Measurements from ENCODE around the gene SLC4A1. TPM values are rescaled to one million over a fixed set of nuclear protein-coding genes. Genes with fewer than 3 reads are reported as not detected.

The SLC4A1 gene
- total RNA-seq, 1 experiment from 2014 or later = not detected

DNA sequence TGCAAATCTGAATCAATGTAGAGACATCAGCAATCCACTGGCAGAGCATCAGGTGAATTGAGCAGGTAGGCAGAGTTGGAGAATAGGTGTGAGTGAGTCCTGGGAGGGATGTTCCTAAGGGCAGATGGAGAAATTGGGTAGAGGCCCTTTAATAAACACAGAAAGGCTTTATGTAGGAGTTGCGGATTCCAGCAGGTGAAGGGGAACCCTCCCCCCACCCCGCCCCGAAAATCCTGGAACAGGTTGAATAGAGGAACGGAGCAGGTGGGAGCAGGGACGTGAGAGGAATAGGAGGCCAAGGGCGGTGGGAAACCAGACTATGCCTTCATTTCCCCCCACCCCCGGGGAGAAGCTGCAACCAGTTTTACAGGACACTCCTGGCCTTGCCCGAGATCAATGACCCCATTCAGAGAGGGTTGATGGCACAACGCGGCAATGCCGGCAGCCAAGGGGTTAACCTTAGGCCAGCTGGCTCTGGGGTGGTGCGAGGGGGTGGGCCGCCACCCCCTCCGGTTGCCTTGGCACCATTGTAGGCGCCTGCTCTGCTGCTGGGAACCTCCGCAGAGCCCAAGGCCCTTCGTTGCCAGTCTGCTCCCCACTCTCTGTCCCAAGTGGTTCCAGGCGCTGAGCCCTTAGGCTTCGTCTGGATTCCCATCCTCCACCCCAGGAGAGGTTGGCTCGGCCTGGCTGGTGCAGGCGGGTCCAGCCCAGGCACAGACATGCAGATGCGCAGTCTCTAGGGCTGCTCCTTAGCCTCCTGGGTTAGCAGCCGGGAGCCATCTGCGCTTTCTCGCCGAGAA is 39.7 kb upstream of the SLC4A1 start (continued):
- TF ChIP-seq, protein P1, sequence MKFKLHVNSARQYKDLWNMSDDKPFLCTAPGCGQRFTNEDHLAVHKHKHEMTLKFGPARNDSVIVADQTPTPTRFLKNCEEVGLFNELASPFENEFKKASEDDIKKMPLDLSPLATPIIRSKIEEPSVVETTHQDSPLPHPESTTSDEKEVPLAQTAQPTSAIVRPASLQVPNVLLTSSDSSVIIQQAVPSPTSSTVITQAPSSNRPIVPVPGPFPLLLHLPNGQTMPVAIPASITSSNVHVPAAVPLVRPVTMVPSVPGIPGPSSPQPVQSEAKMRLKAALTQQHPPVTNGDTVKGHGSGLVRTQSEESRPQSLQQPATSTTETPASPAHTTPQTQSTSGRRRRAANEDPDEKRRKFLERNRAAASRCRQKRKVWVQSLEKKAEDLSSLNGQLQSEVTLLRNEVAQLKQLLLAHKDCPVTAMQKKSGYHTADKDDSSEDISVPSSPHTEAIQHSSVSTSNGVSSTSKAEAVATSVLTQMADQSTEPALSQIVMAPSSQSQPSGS (CRISPR knock-in tag; IDR thresholded peaks at IDR 0.05; ENCODE audit: borderline replicate concordance, low read depth) = no peak
- TF ChIP-seq TCF7 (CRISPR knock-in tag; IDR thresholded peaks at IDR 0.05; ENCODE audit: low read depth) = no peak
- TF ChIP-seq GABPB1 (CRISPR knock-in tag; IDR thresholded peaks at IDR 0.05) = no peak
- TF ChIP-seq NR1H2 (CRISPR knock-in tag; IDR thresholded peaks at IDR 0.05) = peak; percentile 43; the same call in 1 of the 2 replicates
- TF ChIP-seq, protein P2, sequence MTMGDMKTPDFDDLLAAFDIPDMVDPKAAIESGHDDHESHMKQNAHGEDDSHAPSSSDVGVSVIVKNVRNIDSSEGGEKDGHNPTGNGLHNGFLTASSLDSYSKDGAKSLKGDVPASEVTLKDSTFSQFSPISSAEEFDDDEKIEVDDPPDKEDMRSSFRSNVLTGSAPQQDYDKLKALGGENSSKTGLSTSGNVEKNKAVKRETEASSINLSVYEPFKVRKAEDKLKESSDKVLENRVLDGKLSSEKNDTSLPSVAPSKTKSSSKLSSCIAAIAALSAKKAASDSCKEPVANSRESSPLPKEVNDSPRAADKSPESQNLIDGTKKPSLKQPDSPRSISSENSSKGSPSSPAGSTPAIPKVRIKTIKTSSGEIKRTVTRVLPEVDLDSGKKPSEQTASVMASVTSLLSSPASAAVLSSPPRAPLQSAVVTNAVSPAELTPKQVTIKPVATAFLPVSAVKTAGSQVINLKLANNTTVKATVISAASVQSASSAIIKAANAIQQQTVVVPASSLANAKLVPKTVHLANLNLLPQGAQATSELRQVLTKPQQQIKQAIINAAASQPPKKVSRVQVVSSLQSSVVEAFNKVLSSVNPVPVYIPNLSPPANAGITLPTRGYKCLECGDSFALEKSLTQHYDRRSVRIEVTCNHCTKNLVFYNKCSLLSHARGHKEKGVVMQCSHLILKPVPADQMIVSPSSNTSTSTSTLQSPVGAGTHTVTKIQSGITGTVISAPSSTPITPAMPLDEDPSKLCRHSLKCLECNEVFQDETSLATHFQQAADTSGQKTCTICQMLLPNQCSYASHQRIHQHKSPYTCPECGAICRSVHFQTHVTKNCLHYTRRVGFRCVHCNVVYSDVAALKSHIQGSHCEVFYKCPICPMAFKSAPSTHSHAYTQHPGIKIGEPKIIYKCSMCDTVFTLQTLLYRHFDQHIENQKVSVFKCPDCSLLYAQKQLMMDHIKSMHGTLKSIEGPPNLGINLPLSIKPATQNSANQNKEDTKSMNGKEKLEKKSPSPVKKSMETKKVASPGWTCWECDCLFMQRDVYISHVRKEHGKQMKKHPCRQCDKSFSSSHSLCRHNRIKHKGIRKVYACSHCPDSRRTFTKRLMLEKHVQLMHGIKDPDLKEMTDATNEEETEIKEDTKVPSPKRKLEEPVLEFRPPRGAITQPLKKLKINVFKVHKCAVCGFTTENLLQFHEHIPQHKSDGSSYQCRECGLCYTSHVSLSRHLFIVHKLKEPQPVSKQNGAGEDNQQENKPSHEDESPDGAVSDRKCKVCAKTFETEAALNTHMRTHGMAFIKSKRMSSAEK (CRISPR knock-in tag; IDR thresholded peaks at IDR 0.05; ENCODE audit: borderline replicate concordance) = no peak
- no peak for TF ChIP-seq ZNF232 (CRISPR knock-in tag; IDR thresholded peaks at IDR 0.05)
- TF ChIP-seq NFYB (CRISPR knock-in tag; conservative IDR thresholded peaks at IDR 0.05; ENCODE audit: low read depth) = no peak
- TF ChIP-seq, protein P3, sequence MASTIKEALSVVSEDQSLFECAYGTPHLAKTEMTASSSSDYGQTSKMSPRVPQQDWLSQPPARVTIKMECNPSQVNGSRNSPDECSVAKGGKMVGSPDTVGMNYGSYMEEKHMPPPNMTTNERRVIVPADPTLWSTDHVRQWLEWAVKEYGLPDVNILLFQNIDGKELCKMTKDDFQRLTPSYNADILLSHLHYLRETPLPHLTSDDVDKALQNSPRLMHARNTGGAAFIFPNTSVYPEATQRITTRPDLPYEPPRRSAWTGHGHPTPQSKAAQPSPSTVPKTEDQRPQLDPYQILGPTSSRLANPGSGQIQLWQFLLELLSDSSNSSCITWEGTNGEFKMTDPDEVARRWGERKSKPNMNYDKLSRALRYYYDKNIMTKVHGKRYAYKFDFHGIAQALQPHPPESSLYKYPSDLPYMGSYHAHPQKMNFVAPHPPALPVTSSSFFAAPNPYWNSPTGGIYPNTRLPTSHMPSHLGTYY (CRISPR knock-in tag; IDR thresholded peaks at IDR 0.05) = no peak
- TF ChIP-seq ZNF121 (CRISPR knock-in tag; IDR thresholded peaks at IDR 0.05) = no peak
- TF ChIP-seq FOXP1 (CRISPR knock-in tag; IDR thresholded peaks at IDR 0.05; ENCODE audit: borderline replicate concordance) = peak; percentile 55; the same call in 1 of the 2 replicates
- TF ChIP-seq, protein P4, sequence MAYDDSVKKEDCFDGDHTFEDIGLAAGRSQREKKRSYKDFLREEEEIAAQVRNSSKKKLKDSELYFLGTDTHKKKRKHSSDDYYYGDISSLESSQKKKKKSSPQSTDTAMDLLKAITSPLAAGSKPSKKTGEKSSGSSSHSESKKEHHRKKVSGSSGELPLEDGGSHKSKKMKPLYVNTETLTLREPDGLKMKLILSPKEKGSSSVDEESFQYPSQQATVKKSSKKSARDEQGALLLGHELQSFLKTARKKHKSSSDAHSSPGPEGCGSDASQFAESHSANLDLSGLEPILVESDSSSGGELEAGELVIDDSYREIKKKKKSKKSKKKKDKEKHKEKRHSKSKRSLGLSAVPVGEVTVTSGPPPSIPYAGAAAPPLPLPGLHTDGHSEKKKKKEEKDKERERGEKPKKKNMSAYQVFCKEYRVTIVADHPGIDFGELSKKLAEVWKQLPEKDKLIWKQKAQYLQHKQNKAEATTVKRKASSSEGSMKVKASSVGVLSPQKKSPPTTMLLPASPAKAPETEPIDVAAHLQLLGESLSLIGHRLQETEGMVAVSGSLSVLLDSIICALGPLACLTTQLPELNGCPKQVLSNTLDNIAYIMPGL (CRISPR knock-in tag; IDR thresholded peaks at IDR 0.05) = 0 out of 2 replicates have a peak, but pooled peaks have one; percentile 0
- TF ChIP-seq ZNF396 (CRISPR knock-in tag; IDR thresholded peaks at IDR 0.05; ENCODE audit: borderline replicate concordance) = no peak
- TF ChIP-seq ZNF317 (CRISPR knock-in tag; IDR thresholded peaks at IDR 0.05; ENCODE audit: borderline replicate concordance, low read depth) = no peak
- TF ChIP-seq, protein P5, sequence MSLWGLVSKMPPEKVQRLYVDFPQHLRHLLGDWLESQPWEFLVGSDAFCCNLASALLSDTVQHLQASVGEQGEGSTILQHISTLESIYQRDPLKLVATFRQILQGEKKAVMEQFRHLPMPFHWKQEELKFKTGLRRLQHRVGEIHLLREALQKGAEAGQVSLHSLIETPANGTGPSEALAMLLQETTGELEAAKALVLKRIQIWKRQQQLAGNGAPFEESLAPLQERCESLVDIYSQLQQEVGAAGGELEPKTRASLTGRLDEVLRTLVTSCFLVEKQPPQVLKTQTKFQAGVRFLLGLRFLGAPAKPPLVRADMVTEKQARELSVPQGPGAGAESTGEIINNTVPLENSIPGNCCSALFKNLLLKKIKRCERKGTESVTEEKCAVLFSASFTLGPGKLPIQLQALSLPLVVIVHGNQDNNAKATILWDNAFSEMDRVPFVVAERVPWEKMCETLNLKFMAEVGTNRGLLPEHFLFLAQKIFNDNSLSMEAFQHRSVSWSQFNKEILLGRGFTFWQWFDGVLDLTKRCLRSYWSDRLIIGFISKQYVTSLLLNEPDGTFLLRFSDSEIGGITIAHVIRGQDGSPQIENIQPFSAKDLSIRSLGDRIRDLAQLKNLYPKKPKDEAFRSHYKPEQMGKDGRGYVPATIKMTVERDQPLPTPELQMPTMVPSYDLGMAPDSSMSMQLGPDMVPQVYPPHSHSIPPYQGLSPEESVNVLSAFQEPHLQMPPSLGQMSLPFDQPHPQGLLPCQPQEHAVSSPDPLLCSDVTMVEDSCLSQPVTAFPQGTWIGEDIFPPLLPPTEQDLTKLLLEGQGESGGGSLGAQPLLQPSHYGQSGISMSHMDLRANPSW (CRISPR knock-in tag; conservative IDR thresholded peaks at IDR 0.05; ENCODE audit: low read depth) = no peak
- TF ChIP-seq, protein P6, sequence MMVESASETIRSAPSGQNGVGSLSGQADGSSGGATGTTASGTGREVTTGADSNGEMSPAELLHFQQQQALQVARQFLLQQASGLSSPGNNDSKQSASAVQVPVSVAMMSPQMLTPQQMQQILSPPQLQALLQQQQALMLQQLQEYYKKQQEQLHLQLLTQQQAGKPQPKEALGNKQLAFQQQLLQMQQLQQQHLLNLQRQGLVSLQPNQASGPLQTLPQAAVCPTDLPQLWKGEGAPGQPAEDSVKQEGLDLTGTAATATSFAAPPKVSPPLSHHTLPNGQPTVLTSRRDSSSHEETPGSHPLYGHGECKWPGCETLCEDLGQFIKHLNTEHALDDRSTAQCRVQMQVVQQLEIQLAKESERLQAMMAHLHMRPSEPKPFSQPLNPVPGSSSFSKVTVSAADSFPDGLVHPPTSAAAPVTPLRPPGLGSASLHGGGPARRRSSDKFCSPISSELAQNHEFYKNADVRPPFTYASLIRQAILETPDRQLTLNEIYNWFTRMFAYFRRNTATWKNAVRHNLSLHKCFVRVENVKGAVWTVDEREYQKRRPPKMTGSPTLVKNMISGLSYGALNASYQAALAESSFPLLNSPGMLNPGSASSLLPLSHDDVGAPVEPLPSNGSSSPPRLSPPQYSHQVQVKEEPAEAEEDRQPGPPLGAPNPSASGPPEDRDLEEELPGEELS (CRISPR knock-in tag; IDR thresholded peaks at IDR 0.05) = peak; percentile 8; the same call in 1 of the 2 replicates
- TF ChIP-seq MXD4 (CRISPR knock-in tag; IDR thresholded peaks at IDR 0.05; ENCODE audit: borderline replicate concordance) = no peak
- TF ChIP-seq OVOL2 (CRISPR knock-in tag; IDR thresholded peaks at IDR 0.05; ENCODE audit: borderline replicate concordance) = no peak
